ENCODE measurements around the gene FNBP1L. TPM values are rescaled to one million over a fixed set of nuclear protein-coding genes. Genes with fewer than 3 reads are reported as not detected.
A peak's percentile ranks its signal among the peaks of the same experiment; 100 is the strongest.

FNBP1L gene
- total RNA-seq, 4 donors from 2014 or later: 9.6 to 23.1 (median 15.5) TPM

DNA sequence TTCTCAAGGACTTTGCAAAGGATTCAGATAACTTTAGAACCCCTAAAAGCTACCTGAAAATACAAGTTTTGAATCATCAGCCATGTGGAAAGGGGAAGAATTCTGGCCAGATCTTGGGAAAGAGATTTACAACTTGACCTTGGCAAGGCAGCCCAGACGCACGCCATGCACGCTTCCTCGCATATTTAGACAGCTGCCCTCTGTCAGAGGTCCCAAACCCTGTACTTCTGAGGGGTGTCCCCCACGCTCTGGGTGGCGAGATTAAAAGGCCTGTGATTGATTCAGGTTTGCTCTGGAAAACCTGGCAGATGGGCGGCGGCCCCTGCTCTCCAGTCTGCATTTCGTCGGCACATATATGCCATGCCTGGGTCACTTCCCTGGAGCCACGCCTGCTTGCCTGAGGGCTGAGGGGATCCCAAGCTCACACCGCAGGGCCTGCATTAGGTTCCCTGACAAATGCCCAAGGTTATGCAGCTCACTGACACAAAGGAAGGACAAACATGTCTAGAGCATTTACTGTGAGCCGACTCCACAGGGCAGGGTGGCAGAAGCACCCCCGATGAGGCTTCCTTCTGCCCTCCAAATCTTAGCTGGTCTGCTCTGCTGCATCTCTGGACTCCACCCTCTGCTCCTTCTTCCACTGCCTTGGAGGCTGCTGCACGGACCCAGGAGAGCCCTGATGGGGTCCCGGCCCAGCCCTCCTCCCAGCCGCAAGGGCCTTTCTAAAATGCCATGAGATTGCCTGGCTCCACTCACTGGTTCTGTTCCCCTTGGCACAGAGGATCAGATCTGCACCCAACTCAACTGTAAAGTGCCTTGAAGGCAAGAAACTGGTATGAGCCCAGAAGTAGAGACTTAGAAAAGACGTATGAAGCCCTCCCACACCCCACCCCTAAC is 129.9 kb downstream of the FNBP1L start:
- no peak for DNase-seq (ENCODE audit: extremely low spot score)
- no peak overlapping the region for H3K27ac ChIP-seq (replicated peaks in 1 of 4)
- no peaks in the 10 kb centered on the region for H3K9me3 ChIP-seq
- intact Hi-C loops (cut with DNase I): no loop called here
- peaks cover 28 to 78% (median 57%) of the 10 kb centered on the region in 4 donors for H3K36me3 ChIP-seq
- TF ChIP-seq POLR2A (IDR thresholded peaks at IDR 0.05; ENCODE audit: low read depth): no peak
- TF ChIP-seq, protein P1, sequence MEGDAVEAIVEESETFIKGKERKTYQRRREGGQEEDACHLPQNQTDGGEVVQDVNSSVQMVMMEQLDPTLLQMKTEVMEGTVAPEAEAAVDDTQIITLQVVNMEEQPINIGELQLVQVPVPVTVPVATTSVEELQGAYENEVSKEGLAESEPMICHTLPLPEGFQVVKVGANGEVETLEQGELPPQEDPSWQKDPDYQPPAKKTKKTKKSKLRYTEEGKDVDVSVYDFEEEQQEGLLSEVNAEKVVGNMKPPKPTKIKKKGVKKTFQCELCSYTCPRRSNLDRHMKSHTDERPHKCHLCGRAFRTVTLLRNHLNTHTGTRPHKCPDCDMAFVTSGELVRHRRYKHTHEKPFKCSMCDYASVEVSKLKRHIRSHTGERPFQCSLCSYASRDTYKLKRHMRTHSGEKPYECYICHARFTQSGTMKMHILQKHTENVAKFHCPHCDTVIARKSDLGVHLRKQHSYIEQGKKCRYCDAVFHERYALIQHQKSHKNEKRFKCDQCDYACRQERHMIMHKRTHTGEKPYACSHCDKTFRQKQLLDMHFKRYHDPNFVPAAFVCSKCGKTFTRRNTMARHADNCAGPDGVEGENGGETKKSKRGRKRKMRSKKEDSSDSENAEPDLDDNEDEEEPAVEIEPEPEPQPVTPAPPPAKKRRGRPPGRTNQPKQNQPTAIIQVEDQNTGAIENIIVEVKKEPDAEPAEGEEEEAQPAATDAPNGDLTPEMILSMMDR (IDR thresholded peaks at IDR 0.05): no peak
- TF ChIP-seq EP300 (IDR thresholded peaks at IDR 0.05): no peak
- no peak for TF ChIP-seq POLR2AphosphoS5 (IDR thresholded peaks at IDR 0.05)
- no peak overlapping the region for H3K4me3 ChIP-seq
- WGBS: 86% methylated on average over 14 of the region's 18 CpGs
- H3K4me1 ChIP-seq: peaks cover 9 to 33% (median 13%) of the 10 kb centered on the region in 4 donors
- no peaks in the 10 kb centered on the region for H3K27me3 ChIP-seq

DNA sequence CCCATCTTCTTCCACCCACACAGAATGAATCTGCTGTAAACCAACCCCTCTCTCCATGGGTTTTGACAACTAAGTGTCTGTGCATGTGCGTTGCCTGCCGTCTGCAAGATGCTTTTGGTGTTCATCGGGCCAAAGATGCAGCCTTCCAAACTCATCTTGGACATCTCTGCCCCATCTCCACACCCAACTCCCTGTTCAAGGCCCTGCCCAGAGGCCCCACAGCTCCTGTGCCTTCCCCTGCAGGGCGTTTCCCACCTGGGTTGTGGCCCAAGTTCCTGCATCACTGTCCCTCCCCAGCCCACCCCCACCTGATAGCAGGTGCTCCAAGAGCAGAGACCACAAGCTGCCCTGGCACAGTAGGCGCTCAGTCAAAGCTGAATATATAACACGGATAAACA is 130.5 kb downstream of the FNBP1L start:
- Histone ChIP-seq H3K4me1 (peaks cover 9 to 33% (median 13%) of the 10 kb centered on the region in 4 donors), H3K9me3 (no peaks in the 10 kb centered on the region), H3K27me3 (no peaks in the 10 kb centered on the region), H3K36me3 (peaks cover 26 to 79% (median 60%) of the 10 kb centered on the region in 4 donors), H3K27ac (replicated peaks in 1 of 4) (no peak overlapping the region), H3K4me3 (no peak overlapping the region)
- DNase-seq (ENCODE audit: extremely low spot score): no peak
- intact Hi-C loops (cut with DNase I): no loop called here
- TF ChIP-seq, protein P1 (IDR thresholded peaks at IDR 0.05): no peak
- TF ChIP-seq POLR2A (IDR thresholded peaks at IDR 0.05; ENCODE audit: low read depth) (no peak), EP300 (IDR thresholded peaks at IDR 0.05) (no peak), POLR2AphosphoS5 (IDR thresholded peaks at IDR 0.05) (no peak)
- 94% methylated on average over 6 of the region's 6 CpGs for WGBS

GRCh38 chr1:93578911-93579825 is 131.2 kb downstream of the FNBP1L start:
- H3K4me1 ChIP-seq: peaks cover 9 to 39% (median 17%) of the 10 kb centered on the region in 4 donors
- no peaks in the 10 kb centered on the region for H3K27me3 ChIP-seq
- peak; percentile 75 for DNase-seq (ENCODE audit: extremely low spot score)
- H3K36me3 ChIP-seq: peaks cover 31 to 83% (median 63%) of the 10 kb centered on the region in 4 donors
- 90% methylated on average over 2 of the region's 11 CpGs for WGBS
- H3K4me3 ChIP-seq: no peak overlapping the region
- H3K27ac ChIP-seq (replicated peaks in 1 of 4): peak overlapping the region in 3 of 4 donors; percentile 8 to 37 (median 32)
- TF ChIP-seq, protein P1 (IDR thresholded peaks at IDR 0.05): no peak
- TF ChIP-seq POLR2A (IDR thresholded peaks at IDR 0.05; ENCODE audit: low read depth) (no peak), EP300 (IDR thresholded peaks at IDR 0.05) (no peak), POLR2AphosphoS5 (IDR thresholded peaks at IDR 0.05) (no peak)
- intact Hi-C loops (cut with DNase I): no loop called here
- no peaks in the 10 kb centered on the region for H3K9me3 ChIP-seq

- WGBS: 91% methylated on average over 5 of the region's 5 CpGs
- no peak for DNase-seq (ENCODE audit: extremely low spot score)
- Histone ChIP-seq H3K4me1 (peaks cover 15 to 41% (median 23%) of the 10 kb centered on the region in 4 donors), H3K9me3 (no peaks in the 10 kb centered on the region), H3K27me3 (no peaks in the 10 kb centered on the region), H3K27ac (replicated peaks in 1 of 4) (peak overlapping the region in 3 of 4 donors; percentile 8 to 37 (median 32)), H3K4me3 (no peak overlapping the region), H3K36me3 (peaks cover 26 to 78% (median 57%) of the 10 kb centered on the region in 4 donors)
- TF ChIP-seq, protein P1 (IDR thresholded peaks at IDR 0.05): no peak
- TF ChIP-seq POLR2AphosphoS5 (IDR thresholded peaks at IDR 0.05) (no peak), POLR2A (IDR thresholded peaks at IDR 0.05; ENCODE audit: low read depth) (no peak), EP300 (IDR thresholded peaks at IDR 0.05) (no peak)
- intact Hi-C loops (cut with DNase I): no loop called here
These were observed 132.0 kb downstream of the FNBP1L start for GRCh38 chr1:93579891-93580290.
